ENCODE results near the gene DNER. TPM values are rescaled to one million over a fixed set of nuclear protein-coding genes. Genes with fewer than 3 reads are reported as not detected.

Gene DNER
- polyA plus RNA-seq, 2 of the 4 experiments (the other 2 are of a cell fraction): 0.34 to 4.2 TPM

DNA sequence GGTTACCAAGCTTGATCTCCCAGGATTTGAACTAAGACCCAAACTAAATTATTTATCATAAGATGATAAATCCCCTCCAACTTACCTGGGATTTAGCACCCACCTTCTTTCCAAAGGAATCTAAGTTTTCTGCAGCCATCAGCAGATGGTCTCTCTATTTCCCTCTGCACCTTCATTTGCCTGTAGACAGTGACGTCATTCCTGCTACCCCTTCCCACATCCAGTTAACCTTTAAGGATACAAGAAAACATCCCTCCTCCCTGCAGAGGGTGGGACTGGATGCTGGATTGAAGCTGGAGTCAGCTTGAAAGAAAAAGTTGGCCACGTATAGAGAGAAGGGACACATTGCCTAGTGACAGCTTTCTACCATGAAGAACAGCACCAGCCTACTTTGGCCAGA lies 3.7 kb upstream of the DNER start:
- CTCF ChIA-PET: interaction anchor here (0.6 kb wide), 1 partner anchor 220 kb away, joined by 3 read pairs; no protein-coding TSS in a partner anchor
- POLR2A ChIA-PET: no interaction called here

GRCh38 chr2:229715895-229716507 lies 1.6 kb upstream of the DNER start:
- Histone ChIP-seq H3K27ac (no peak overlapping the region), H3K4me2 (no peak overlapping the region), H3K4me3 (no peak overlapping the region), H3K9me3 (0 out of 3 replicates have a peak, but pooled peaks cover 4% of the 10 kb centered on the region), H3K4me1 (peaks cover 7% of the 10 kb centered on the region; the same call in 1 of the 3 replicates)
- ATAC-seq (peak; percentile 20 to 52; a peak in 3 of 6 replicates), FAIRE-seq (no peak), DNase-seq (ENCODE audit: low read depth in 1 of 2, low spot score in 1 of 2) (peak; percentile 30 to 62)
- ChIA-PET CTCF (interaction anchor here (0.6 to 1.3 kb wide), 10 partner anchors 9 to 1829 kb away, joined by 3 to 9 read pairs (median 3); no protein-coding TSS in a partner anchor), POLR2A (no interaction called here)
- TF ChIP-seq, protein P1, sequence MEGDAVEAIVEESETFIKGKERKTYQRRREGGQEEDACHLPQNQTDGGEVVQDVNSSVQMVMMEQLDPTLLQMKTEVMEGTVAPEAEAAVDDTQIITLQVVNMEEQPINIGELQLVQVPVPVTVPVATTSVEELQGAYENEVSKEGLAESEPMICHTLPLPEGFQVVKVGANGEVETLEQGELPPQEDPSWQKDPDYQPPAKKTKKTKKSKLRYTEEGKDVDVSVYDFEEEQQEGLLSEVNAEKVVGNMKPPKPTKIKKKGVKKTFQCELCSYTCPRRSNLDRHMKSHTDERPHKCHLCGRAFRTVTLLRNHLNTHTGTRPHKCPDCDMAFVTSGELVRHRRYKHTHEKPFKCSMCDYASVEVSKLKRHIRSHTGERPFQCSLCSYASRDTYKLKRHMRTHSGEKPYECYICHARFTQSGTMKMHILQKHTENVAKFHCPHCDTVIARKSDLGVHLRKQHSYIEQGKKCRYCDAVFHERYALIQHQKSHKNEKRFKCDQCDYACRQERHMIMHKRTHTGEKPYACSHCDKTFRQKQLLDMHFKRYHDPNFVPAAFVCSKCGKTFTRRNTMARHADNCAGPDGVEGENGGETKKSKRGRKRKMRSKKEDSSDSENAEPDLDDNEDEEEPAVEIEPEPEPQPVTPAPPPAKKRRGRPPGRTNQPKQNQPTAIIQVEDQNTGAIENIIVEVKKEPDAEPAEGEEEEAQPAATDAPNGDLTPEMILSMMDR (IDR thresholded peaks at IDR 0.05): peak; percentile 65
- TF ChIP-seq FOXS1 (CRISPR knock-in tag; IDR thresholded peaks at IDR 0.05) (no peak), SMC3 (IDR thresholded peaks at IDR 0.05) (peak; percentile 59), CBX2 (IDR thresholded peaks at IDR 0.05; ENCODE audit: borderline replicate concordance, low read depth) (no peak), RAD21 (conservative IDR thresholded peaks at IDR 0.05 in 1 of 2, IDR thresholded peaks at IDR 0.05 in 1 of 2) (peak; percentile 65 to 72), NPAS2 (CRISPR knock-in tag; IDR thresholded peaks at IDR 0.05; ENCODE audit: borderline replicate concordance) (no peak)
- WGBS (ENCODE audit: missing lambda C conversion rate): 8% methylated on average over 4 of the region's 4 CpGs

More for the DNA sequence above, 3.7 kb upstream of the DNER start:
- FAIRE-seq (no peak), ATAC-seq (no peak), DNase-seq (ENCODE audit: low read depth in 1 of 2, low spot score in 1 of 2) (no peak)
- 0 out of 3 replicates have a peak, but pooled peaks cover under 1% of the 10 kb centered on the region for H3K9me3 ChIP-seq
- no peak overlapping the region for H3K27ac ChIP-seq
- H3K4me1 ChIP-seq: peaks cover 7% of the 10 kb centered on the region; the same call in 1 of the 3 replicates
- 5% methylated on average over 2 of the region's 2 CpGs for WGBS (ENCODE audit: missing lambda C conversion rate)
- TF ChIP-seq JUN (IDR thresholded peaks at IDR 0.05): no peak
- no peak for TF ChIP-seq POLR2A (IDR thresholded peaks at IDR 0.05; ENCODE audit: low read length)
- TF ChIP-seq MAZ (IDR thresholded peaks at IDR 0.05; ENCODE audit: borderline replicate concordance, low read depth, low read length): no peak
- TF ChIP-seq KDM1A (IDR thresholded peaks at IDR 0.05; ENCODE audit: low read depth): no peak
- no peak for TF ChIP-seq FOXS1 (CRISPR knock-in tag; IDR thresholded peaks at IDR 0.05)
- no peak for TF ChIP-seq ZC3H11A (IDR thresholded peaks at IDR 0.05)
- TF ChIP-seq TP53 (CRISPR knock-in tag; IDR thresholded peaks at IDR 0.05): no peak
- TF ChIP-seq, protein P2, sequence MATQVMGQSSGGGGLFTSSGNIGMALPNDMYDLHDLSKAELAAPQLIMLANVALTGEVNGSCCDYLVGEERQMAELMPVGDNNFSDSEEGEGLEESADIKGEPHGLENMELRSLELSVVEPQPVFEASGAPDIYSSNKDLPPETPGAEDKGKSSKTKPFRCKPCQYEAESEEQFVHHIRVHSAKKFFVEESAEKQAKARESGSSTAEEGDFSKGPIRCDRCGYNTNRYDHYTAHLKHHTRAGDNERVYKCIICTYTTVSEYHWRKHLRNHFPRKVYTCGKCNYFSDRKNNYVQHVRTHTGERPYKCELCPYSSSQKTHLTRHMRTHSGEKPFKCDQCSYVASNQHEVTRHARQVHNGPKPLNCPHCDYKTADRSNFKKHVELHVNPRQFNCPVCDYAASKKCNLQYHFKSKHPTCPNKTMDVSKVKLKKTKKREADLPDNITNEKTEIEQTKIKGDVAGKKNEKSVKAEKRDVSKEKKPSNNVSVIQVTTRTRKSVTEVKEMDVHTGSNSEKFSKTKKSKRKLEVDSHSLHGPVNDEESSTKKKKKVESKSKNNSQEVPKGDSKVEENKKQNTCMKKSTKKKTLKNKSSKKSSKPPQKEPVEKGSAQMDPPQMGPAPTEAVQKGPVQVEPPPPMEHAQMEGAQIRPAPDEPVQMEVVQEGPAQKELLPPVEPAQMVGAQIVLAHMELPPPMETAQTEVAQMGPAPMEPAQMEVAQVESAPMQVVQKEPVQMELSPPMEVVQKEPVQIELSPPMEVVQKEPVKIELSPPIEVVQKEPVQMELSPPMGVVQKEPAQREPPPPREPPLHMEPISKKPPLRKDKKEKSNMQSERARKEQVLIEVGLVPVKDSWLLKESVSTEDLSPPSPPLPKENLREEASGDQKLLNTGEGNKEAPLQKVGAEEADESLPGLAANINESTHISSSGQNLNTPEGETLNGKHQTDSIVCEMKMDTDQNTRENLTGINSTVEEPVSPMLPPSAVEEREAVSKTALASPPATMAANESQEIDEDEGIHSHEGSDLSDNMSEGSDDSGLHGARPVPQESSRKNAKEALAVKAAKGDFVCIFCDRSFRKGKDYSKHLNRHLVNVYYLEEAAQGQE (IDR thresholded peaks at IDR 0.05): no peak
- TF ChIP-seq POLR2AphosphoS2 (conservative IDR thresholded peaks at IDR 0.05; ENCODE audit: low read length): no peak
- TF ChIP-seq CEBPB (IDR thresholded peaks at IDR 0.05): no peak
- no peak for TF ChIP-seq RAD21 (conservative IDR thresholded peaks at IDR 0.05 in 1 of 2, IDR thresholded peaks at IDR 0.05 in 1 of 2)
- no peak for TF ChIP-seq E2F6 (IDR thresholded peaks at IDR 0.05; ENCODE audit: borderline replicate concordance, low read depth)
- TF ChIP-seq, protein P3, sequence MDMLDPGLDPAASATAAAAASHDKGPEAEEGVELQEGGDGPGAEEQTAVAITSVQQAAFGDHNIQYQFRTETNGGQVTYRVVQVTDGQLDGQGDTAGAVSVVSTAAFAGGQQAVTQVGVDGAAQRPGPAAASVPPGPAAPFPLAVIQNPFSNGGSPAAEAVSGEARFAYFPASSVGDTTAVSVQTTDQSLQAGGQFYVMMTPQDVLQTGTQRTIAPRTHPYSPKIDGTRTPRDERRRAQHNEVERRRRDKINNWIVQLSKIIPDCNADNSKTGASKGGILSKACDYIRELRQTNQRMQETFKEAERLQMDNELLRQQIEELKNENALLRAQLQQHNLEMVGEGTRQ (IDR thresholded peaks at IDR 0.05): no peak
- no peak for TF ChIP-seq EHF (CRISPR knock-in tag; IDR thresholded peaks at IDR 0.05)
- TF ChIP-seq RARB (CRISPR knock-in tag; IDR thresholded peaks at IDR 0.05): no peak
- no peak for TF ChIP-seq RCOR1 (IDR thresholded peaks at IDR 0.05; ENCODE audit: low read depth, low read length)
- no peak for TF ChIP-seq TFCP2L1 (CRISPR knock-in tag; IDR thresholded peaks at IDR 0.05)
- TF ChIP-seq HMGXB4 (CRISPR knock-in tag; IDR thresholded peaks at IDR 0.05; ENCODE audit: borderline replicate concordance): no peak
- no peak for TF ChIP-seq HOXB13 (CRISPR knock-in tag; IDR thresholded peaks at IDR 0.05; ENCODE audit: low read depth)
- no peak for TF ChIP-seq HES2 (IDR thresholded peaks at IDR 0.05)
- no peak overlapping the region for H3K4me2 ChIP-seq
- no peak overlapping the region for H3K4me3 ChIP-seq
